Glutamatergic neuron (in vitro differentiated cells): ENCODE results near the gene BOC. TPM values are rescaled to one million over a fixed set of nuclear protein-coding genes. Genes with fewer than 3 reads are reported as not detected.
A peak's percentile ranks its signal among the peaks of the same experiment; 100 is the strongest.

Experiments
- DNase-seq: peaks from one replicate; pipeline ENCODE4 v3.0.0; 2022
- H3K27ac Mint-ChIP-seq: one replicate; pipeline ENCODE4 v1.8.0; 2020; ENCODE audit warnings: mild to moderate bottlenecking, mixed read lengths, inconsistent platforms; ENCODE audit not compliant: unreplicated experiment
- H3K27me3 Mint-ChIP-seq: one replicate; pipeline ENCODE4 v1.8.0; 2020; ENCODE audit warnings: mild to moderate bottlenecking, moderate library complexity, mixed read lengths, inconsistent platforms; ENCODE audit not compliant: unreplicated experiment
- H3K36me3 Mint-ChIP-seq: one replicate; pipeline ENCODE4 v1.8.0; 2020; ENCODE audit warnings: mild to moderate bottlenecking, mixed read lengths, inconsistent platforms; ENCODE audit not compliant: unreplicated experiment
- H3K4me1 Mint-ChIP-seq: one replicate; pipeline ENCODE4 v1.8.0; 2020; ENCODE audit warnings: mild to moderate bottlenecking, low read depth, mixed read lengths, inconsistent platforms; ENCODE audit not compliant: unreplicated experiment
- H3K4me3 Mint-ChIP-seq: one replicate; pipeline ENCODE4 v1.8.0; 2020; ENCODE audit warnings: mild to moderate bottlenecking, mixed read lengths, inconsistent platforms; ENCODE audit not compliant: unreplicated experiment
- H3K9me3 Mint-ChIP-seq: one replicate; pipeline ENCODE4 v1.8.0; 2020; ENCODE audit warnings: mild to moderate bottlenecking, moderate library complexity, mixed read lengths, inconsistent platforms; ENCODE audit not compliant: unreplicated experiment
- total RNA-seq: library from RNA; stranded (reverse); fragmentation: NEBNext Ultra II Directional; extraction: Animal tissue kit (Norgen Biotek cat#: 25700); gene quantifications from one replicate; pipeline ENCODE4 v1.2.1, GENCODE V29; 2021; ENCODE audit not compliant: unreplicated experiment
- TF ChIP-seq, protein P1 (sequence below): fragments of 200-600 bp; sonication (generic); IDR thresholded peaks from one replicate; pipeline ENCODE4 v1.5.0; 2021; ENCODE audit not compliant: partially characterized antibody, unreplicated experiment

The BOC gene
- total RNA-seq, 1 donor from 2014 or later, result 32.9 TPM

DNA sequence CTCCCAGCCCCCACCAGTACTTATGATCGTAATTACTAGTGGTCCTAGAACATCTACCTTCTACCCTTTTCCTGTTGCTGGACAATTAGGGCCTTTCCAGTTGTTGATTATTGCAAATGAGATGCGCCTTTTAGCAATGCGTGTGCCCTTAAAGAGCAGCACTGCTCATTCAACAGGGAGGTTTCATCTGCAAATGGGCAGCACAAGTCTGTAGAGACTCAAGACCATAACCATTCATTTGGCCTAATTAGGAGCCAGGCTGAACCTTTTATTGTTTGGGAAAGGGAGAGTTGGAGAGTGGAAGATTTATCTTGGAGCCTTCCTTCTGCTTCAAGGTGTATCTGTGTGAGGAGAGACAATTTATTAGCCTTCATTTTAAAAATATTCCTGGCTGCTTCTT is 42.3 kb downstream of the BOC start:
- TF ChIP-seq, protein P1, sequence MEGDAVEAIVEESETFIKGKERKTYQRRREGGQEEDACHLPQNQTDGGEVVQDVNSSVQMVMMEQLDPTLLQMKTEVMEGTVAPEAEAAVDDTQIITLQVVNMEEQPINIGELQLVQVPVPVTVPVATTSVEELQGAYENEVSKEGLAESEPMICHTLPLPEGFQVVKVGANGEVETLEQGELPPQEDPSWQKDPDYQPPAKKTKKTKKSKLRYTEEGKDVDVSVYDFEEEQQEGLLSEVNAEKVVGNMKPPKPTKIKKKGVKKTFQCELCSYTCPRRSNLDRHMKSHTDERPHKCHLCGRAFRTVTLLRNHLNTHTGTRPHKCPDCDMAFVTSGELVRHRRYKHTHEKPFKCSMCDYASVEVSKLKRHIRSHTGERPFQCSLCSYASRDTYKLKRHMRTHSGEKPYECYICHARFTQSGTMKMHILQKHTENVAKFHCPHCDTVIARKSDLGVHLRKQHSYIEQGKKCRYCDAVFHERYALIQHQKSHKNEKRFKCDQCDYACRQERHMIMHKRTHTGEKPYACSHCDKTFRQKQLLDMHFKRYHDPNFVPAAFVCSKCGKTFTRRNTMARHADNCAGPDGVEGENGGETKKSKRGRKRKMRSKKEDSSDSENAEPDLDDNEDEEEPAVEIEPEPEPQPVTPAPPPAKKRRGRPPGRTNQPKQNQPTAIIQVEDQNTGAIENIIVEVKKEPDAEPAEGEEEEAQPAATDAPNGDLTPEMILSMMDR, result no peak
- H3K9me3 Mint-ChIP-seq, result peaks cover 14% of the 10 kb centered on the region
- no peaks in the 10 kb centered on the region for H3K36me3 Mint-ChIP-seq
- H3K4me1 Mint-ChIP-seq, result peaks cover 39% of the 10 kb centered on the region
- no peak for DNase-seq
- peak overlapping the region; percentile 53 for H3K27ac Mint-ChIP-seq
- peaks cover 8% of the 10 kb centered on the region for H3K27me3 Mint-ChIP-seq
- no peak overlapping the region for H3K4me3 Mint-ChIP-seq

DNA sequence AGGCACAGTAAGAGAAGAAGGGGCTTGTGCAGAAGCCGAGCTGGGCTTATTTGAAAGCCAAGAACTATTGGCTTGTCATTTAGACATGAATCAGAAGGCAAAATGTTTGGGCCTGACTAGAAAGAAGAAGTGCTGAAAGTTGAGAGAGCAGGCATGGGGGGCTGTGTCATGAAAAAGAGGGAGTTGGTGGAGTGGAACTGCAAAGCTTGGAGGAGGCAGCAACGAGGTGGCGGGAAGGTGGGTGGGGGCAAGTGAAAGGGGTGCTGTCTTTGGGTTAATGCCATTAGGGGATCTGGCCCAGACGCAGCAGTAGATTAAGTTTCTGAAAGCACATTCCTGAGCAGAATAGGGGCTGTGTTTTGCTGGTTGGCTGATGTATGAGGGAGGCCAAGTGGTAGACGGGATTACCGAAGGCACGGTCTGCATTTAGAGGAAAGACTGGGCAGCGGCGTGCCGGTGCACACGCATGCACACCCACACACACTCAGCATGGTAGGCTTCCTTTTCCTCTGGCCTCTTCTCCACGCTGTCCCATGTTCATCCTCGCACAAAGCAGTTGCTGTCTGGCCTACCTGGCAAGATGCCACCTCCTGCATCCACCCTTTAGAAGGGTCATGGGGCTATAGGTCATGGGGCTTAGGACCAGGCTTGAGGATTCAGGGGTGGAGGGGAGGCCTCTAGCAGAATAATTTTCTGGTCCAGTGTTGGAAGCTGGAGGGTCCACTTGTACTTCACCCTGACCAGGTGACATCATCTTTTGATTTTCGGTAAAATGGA is 43.0 kb downstream of the BOC start:
- H3K36me3 Mint-ChIP-seq, result no peaks in the 10 kb centered on the region
- H3K27ac Mint-ChIP-seq, result peak overlapping the region; percentile 29
- peaks cover 7% of the 10 kb centered on the region for H3K9me3 Mint-ChIP-seq
- DNase-seq, result no peak
- H3K4me1 Mint-ChIP-seq, result peaks cover 33% of the 10 kb centered on the region
- no peak overlapping the region for H3K4me3 Mint-ChIP-seq
- TF ChIP-seq, protein P1, result no peak
- H3K27me3 Mint-ChIP-seq, result peaks cover 2% of the 10 kb centered on the region

DNA sequence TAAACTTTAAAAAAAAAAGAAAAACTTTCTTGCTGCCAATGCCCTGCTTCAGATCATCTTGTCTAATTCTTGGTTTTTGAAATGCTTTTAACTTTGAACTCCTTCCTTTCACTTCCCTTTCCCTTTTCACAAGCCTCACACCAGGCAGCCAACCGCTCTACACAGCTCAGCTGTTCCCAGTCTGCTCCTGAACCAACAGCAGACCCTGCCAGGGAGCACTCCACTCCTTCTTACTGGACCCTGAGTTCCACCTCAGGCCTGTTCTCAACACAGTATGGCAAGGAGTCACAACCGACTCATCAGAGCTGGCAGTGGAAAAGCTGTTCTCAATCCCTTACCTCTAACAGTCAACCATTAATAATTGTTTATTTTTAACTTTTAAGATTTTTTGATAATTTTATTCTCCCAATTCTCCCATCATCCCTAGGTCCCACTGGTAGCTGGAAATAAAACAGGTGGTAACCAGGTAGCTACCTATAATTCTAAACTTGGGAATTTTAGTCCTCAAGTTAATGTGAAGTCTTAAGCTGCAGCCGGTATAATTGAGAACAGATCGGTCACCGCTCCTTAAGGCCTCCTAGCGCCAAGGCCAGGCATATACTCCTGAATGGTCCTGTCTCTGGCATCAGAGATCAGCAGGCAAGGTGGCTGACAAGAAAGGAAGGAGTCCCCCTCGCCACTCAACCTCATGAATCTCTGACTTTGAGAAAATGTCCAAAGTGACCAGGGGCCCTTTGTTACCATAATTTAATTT is 43.9 kb downstream of the BOC start:
- Mint-ChIP-seq H3K36me3 (peaks cover 4% of the 10 kb centered on the region), H3K4me1 (peaks cover 25% of the 10 kb centered on the region), H3K9me3 (peaks cover 4% of the 10 kb centered on the region), H3K4me3 (no peak overlapping the region), H3K27me3 (peaks cover 2% of the 10 kb centered on the region), H3K27ac (peak overlapping the region; percentile 15)
- TF ChIP-seq, protein P1, result no peak
- DNase-seq, result no peak

DNA sequence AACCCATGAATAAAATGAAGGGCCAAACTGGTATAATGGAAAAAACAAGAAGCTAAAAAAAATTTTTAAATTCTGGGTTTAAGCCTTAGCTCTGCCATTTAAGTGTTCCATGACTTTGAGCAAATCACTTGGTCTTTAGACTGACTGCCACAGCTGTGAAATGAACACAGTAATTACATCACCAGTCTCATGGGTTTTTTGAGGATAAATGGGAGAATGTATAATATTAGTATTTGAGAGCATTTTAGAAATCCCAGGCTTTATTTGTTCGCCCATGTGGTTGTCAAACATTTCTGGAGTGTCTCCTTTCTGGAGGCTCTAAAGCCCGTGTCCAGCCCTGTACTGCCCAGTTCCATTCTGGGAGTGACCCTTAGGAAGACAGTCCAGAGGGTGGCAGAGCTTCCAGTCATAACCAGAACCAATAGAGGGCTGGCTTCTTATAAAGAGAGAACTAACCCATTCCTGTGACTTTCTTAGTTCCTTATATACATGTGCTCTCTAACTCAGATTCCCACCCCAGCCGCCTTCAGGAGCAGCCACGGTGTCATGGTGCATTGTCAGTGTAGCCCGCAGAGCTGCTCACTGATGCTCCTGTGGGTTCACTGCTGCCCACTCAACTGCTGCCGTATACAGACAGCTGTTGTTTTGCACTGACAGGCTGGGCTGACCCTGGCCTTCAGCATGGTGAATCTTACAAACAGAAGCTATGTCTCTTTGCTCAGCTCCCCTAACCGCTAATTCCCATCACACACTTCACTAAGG is 44.7 kb downstream of the BOC start:
- peaks cover 26% of the 10 kb centered on the region for H3K4me1 Mint-ChIP-seq
- H3K36me3 Mint-ChIP-seq, result peaks cover 6% of the 10 kb centered on the region
- H3K4me3 Mint-ChIP-seq, result no peak overlapping the region
- peak overlapping the region; percentile 59 for H3K27ac Mint-ChIP-seq
- peaks cover 7% of the 10 kb centered on the region for H3K9me3 Mint-ChIP-seq
- peaks cover 6% of the 10 kb centered on the region for H3K27me3 Mint-ChIP-seq
- no peak for DNase-seq
- TF ChIP-seq, protein P1, result no peak
